Kidney epithelial cell (primary cell): ENCODE results near the gene TSPYL4. TPM values are rescaled to one million over a fixed set of nuclear protein-coding genes. Genes with fewer than 3 reads are reported as not detected.

ENCODE experiments used
- DNase-seq: peaks from one replicate; pipeline ENCODE4 v3.0.0-alpha.2; 2010; ENCODE audit warnings: low read depth
- H3K27me3 ChIP-seq: 2 replicates; pipeline ENCODE4 v1.6.0; 2011; ENCODE audit warnings: low read length; ENCODE audit not compliant: control insufficient read depth, insufficient read depth
- H3K36me3 ChIP-seq: 2 replicates; pipeline ENCODE4 v1.5.1; 2011; ENCODE audit warnings: low read length; ENCODE audit not compliant: control insufficient read depth, insufficient read depth
- H3K4me3 ChIP-seq: 2 replicates; pipeline ENCODE4 v1.5.1; 2011; ENCODE audit warnings: low read depth, mild to moderate bottlenecking, control low read depth, low read length
- total RNA-seq: library from RNA; depleted of rRNA; stranded (reverse); fragments of >200 nt; gene quantifications from 2 replicates; pipeline ENCODE4 v1.2.3, GENCODE V29; 2015
- TF ChIP-seq, protein P1 (sequence below): IDR thresholded peaks from 2 replicates; pipeline ENCODE4 v1.5.1; 2011; ENCODE audit warnings: mild to moderate bottlenecking, moderate library complexity, low read length, control low read depth, inconsistent platforms; ENCODE audit not compliant: insufficient read depth, poor library complexity, severe bottlenecking

TSPYL4 gene
- total RNA-seq, 1 donor from 2014 or later, result 13.5 TPM

DNA sequence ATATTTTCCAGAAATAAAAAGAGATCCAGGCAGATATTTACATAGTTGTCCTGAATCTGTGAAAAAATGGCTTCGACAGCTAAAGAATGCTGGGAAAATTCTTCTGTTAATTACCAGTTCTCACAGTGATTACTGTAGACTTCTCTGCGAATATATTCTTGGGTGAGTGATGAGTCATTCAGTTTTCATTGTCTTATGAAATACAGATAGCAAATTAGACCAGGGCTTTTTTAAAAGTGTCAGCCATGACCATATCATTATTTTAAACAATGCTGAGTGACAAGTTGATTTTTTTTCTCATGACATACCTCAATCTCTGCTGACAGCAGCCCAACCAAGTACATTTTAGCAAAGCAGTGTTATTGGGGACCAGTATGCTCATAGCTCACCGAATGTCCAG is 32.8 kb downstream of the TSPYL4 start:
- no peak for DNase-seq
- TF ChIP-seq, protein P1, sequence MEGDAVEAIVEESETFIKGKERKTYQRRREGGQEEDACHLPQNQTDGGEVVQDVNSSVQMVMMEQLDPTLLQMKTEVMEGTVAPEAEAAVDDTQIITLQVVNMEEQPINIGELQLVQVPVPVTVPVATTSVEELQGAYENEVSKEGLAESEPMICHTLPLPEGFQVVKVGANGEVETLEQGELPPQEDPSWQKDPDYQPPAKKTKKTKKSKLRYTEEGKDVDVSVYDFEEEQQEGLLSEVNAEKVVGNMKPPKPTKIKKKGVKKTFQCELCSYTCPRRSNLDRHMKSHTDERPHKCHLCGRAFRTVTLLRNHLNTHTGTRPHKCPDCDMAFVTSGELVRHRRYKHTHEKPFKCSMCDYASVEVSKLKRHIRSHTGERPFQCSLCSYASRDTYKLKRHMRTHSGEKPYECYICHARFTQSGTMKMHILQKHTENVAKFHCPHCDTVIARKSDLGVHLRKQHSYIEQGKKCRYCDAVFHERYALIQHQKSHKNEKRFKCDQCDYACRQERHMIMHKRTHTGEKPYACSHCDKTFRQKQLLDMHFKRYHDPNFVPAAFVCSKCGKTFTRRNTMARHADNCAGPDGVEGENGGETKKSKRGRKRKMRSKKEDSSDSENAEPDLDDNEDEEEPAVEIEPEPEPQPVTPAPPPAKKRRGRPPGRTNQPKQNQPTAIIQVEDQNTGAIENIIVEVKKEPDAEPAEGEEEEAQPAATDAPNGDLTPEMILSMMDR, result no peak
- Histone ChIP-seq H3K27me3 (no peaks in the 10 kb centered on the region), H3K4me3 (no peak overlapping the region), H3K36me3 (peaks cover 1% of the 10 kb centered on the region)

- H3K4me3 ChIP-seq, result no peak overlapping the region
- no peaks in the 10 kb centered on the region for H3K27me3 ChIP-seq
- DNase-seq, result no peak
- no peaks in the 10 kb centered on the region for H3K36me3 ChIP-seq
- TF ChIP-seq, protein P1, result no peak
Measured at GRCh38 chr6:116218866-116219265, 35.0 kb downstream of the TSPYL4 start.

DNA sequence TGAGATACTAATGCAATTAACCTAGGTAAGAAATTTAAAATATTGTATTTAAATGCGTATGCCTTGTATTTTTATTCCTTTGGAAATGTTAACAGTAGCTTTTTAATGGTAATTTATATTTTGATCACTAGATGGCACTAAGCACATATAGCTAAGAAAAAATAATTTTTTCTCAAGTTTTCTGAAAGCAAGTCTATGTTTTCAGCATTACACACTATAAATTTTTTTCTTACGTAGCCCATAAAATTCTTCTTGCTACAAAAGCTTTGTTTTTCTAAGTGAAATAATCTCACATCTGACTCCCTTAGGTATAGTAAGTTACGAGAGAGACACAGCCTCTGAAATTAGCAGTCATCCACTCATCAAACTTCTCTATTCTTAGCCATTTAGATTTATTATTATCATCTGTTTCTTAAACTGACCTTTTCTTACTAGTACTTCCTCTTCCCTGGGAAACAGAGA is 35.7 kb downstream of the TSPYL4 start:
- TF ChIP-seq, protein P1, result no peak
- H3K4me3 ChIP-seq, result no peak overlapping the region
- H3K27me3 ChIP-seq, result no peaks in the 10 kb centered on the region
- no peaks in the 10 kb centered on the region for H3K36me3 ChIP-seq
- no peak for DNase-seq

GRCh38 chr6:116217069-116217468 is 36.8 kb downstream of the TSPYL4 start:
- DNase-seq, result no peak
- Histone ChIP-seq H3K4me3 (no peak overlapping the region), H3K27me3 (no peaks in the 10 kb centered on the region), H3K36me3 (no peaks in the 10 kb centered on the region)
- TF ChIP-seq, protein P1, result peak; percentile 49

GRCh38 chr6:116215414-116215813 is 38.5 kb downstream of the TSPYL4 start:
- TF ChIP-seq, protein P1, result no peak
- DNase-seq, result no peak
- H3K4me3 ChIP-seq, result no peak overlapping the region
- H3K36me3 ChIP-seq, result no peaks in the 10 kb centered on the region
- H3K27me3 ChIP-seq, result no peaks in the 10 kb centered on the region

DNA sequence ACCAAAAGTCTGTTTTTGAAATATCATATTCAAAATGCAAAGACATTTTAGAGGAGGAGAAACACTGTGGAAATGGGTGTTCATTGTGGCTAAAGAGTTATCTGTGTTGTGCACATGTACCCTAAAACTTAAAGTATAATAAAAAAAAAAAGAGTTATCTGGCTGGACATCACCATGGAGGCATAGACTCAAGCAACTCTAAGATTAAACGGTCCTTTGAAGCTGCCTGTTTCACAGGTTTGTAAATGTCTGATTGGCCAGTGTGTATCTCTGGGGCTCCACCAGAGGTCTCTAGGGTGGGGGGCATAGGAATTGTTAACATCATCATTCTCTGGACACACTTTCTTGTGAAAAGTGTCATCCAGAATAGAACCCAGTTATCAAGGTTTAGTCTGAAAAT is 39.2 kb downstream of the TSPYL4 start:
- H3K36me3 ChIP-seq, result no peaks in the 10 kb centered on the region
- no peak for DNase-seq
- H3K4me3 ChIP-seq, result no peak overlapping the region
- H3K27me3 ChIP-seq, result no peaks in the 10 kb centered on the region
- TF ChIP-seq, protein P1, result no peak
